ENCODE results near the gene RBM15.

The RBM15 gene

GRCh38 chr1:110383251-110383990, 44.2 kb downstream of the RBM15 start:
- Histone ChIP-seq H3K4me3 (ENCODE audit: low read depth in 1 of 2, low read length in 2 of 2) (peak overlapping the region in 1 of 2 experiments; percentile 31; a peak in 2 of 4 replicates), H3K4me2 (ENCODE audit: insufficient read depth, low read length) (peak overlapping the region; percentile 58), H2AFZ (ENCODE audit: low read depth, low read length) (no peak overlapping the region; the same call in none of the 2 replicates), H3K4me1 (ENCODE audit: insufficient read depth, low read length) (peaks cover 22% of the 10 kb centered on the region), H3K9ac (ENCODE audit: low read depth, low read length) (peak overlapping the region; percentile 41), H4K20me1 (ENCODE audit: insufficient read depth, low read length) (no peaks in the 10 kb centered on the region), H3K36me3 (ENCODE audit: insufficient read depth, low read length) (peaks cover 9% of the 10 kb centered on the region), H3K79me2 (ENCODE audit: insufficient read depth, low read length) (no peaks in the 10 kb centered on the region), H3K27ac (ENCODE audit: low read length) (peak overlapping the region; percentile 76), H3K9me3 (ENCODE audit: insufficient read depth, low read length, severe bottlenecking) (no peaks in the 10 kb centered on the region), H3K27me3 (ENCODE audit: insufficient read depth, low read length, poor library complexity) (no peaks in the 10 kb centered on the region)
- no peak for TF ChIP-seq CTCF (IDR thresholded peaks at IDR 0.05; ENCODE audit: borderline replicate concordance, extremely low read depth, low read length, poor library complexity, severe bottlenecking)
- no peak for TF ChIP-seq EZH2 (IDR thresholded peaks at IDR 0.05; ENCODE audit: borderline replicate concordance, low read depth, low read length, severe bottlenecking)
- ATAC-seq (ENCODE audit: insufficient read depth, low read depth) (peak; percentile 64), DNase-seq (peak; percentile 46)

GRCh38 chr1:110384581-110385321, 45.6 kb downstream of the RBM15 start:
- no peak for ATAC-seq (ENCODE audit: insufficient read depth, low read depth)

GRCh38 chr1:110385369-110385768, 46.2 kb downstream of the RBM15 start:
- Histone ChIP-seq H4K20me1 (ENCODE audit: insufficient read depth, low read length) (no peaks in the 10 kb centered on the region), H3K36me3 (ENCODE audit: insufficient read depth, low read length) (peaks cover 3% of the 10 kb centered on the region), H3K27ac (ENCODE audit: low read length) (no peak overlapping the region), H3K9ac (ENCODE audit: low read depth, low read length) (no peak overlapping the region), H3K27me3 (ENCODE audit: insufficient read depth, low read length, poor library complexity) (no peaks in the 10 kb centered on the region), H3K4me2 (ENCODE audit: insufficient read depth, low read length) (no peak overlapping the region), H3K4me1 (ENCODE audit: insufficient read depth, low read length) (peaks cover 22% of the 10 kb centered on the region), H3K4me3 (ENCODE audit: low read depth in 1 of 2, low read length in 2 of 2) (no peak overlapping the region), H3K79me2 (ENCODE audit: insufficient read depth, low read length) (no peaks in the 10 kb centered on the region), H2AFZ (ENCODE audit: low read depth, low read length) (no peak overlapping the region), H3K9me3 (ENCODE audit: insufficient read depth, low read length, severe bottlenecking) (no peaks in the 10 kb centered on the region)
- DNase-seq = no peak
- TF ChIP-seq EZH2 (IDR thresholded peaks at IDR 0.05; ENCODE audit: borderline replicate concordance, low read depth, low read length, severe bottlenecking) (no peak), CTCF (IDR thresholded peaks at IDR 0.05; ENCODE audit: borderline replicate concordance, extremely low read depth, low read length, poor library complexity, severe bottlenecking) (no peak)
- no peak for ATAC-seq (ENCODE audit: insufficient read depth, low read depth)

More at GRCh38 chr1:110384581-110385321, 45.6 kb downstream of the RBM15 start:
- H3K4me3 ChIP-seq (ENCODE audit: low read depth in 1 of 2, low read length in 2 of 2) = no peak overlapping the region
- H3K79me2 ChIP-seq (ENCODE audit: insufficient read depth, low read length) = no peaks in the 10 kb centered on the region
- H4K20me1 ChIP-seq (ENCODE audit: insufficient read depth, low read length) = no peaks in the 10 kb centered on the region
- no peak overlapping the region for H2AFZ ChIP-seq (ENCODE audit: low read depth, low read length)
- H3K9me3 ChIP-seq (ENCODE audit: insufficient read depth, low read length, severe bottlenecking) = no peaks in the 10 kb centered on the region
- peaks cover 22% of the 10 kb centered on the region for H3K4me1 ChIP-seq (ENCODE audit: insufficient read depth, low read length)
- TF ChIP-seq CTCF (IDR thresholded peaks at IDR 0.05; ENCODE audit: borderline replicate concordance, extremely low read depth, low read length, poor library complexity, severe bottlenecking) (no peak), EZH2 (IDR thresholded peaks at IDR 0.05; ENCODE audit: borderline replicate concordance, low read depth, low read length, severe bottlenecking) (no peak)
- DNase-seq = no peak
- peak overlapping the region; percentile 76 for H3K27ac ChIP-seq (ENCODE audit: low read length)
- H3K9ac ChIP-seq (ENCODE audit: low read depth, low read length) = no peak overlapping the region; the same call in 1 of the 2 replicates
- no peaks in the 10 kb centered on the region for H3K27me3 ChIP-seq (ENCODE audit: insufficient read depth, low read length, poor library complexity)
- peaks cover 3% of the 10 kb centered on the region for H3K36me3 ChIP-seq (ENCODE audit: insufficient read depth, low read length)
- H3K4me2 ChIP-seq (ENCODE audit: insufficient read depth, low read length) = peak overlapping the region; percentile 58

All from DND-41 (cell line).